H9 (cell line): Measurements from ENCODE around the gene CCNYL1. TPM values are rescaled to one million over a fixed set of nuclear protein-coding genes. Genes with fewer than 3 reads are reported as not detected.

ENCODE experiments used
- DNase-seq: peaks from one replicate; pipeline ENCODE4 v3.0.0-alpha.2; 2017
- H2AFZ ChIP-seq: one replicate; pipeline ENCODE4 v1.6.1; 2013; ENCODE audit warnings: mild to moderate bottlenecking, low read length, control low read depth, moderate library complexity
- H2AK5ac ChIP-seq: 2 replicates; pipeline ENCODE4 v1.6.1; 2013; ENCODE audit warnings: low read length, control low read depth, mixed read lengths; ENCODE audit not compliant: insufficient read length
- H2BK120ac ChIP-seq: one replicate; pipeline ENCODE4 v1.6.1; 2013; ENCODE audit warnings: low read depth, mild to moderate bottlenecking, low read length, control low read depth, inconsistent platforms; ENCODE audit not compliant: poor library complexity, severe bottlenecking
- H2BK12ac ChIP-seq: 2 replicates; pipeline ENCODE4 v1.6.1; 2013; ENCODE audit warnings: low read length, control low read depth, mixed read lengths, low read depth; ENCODE audit not compliant: insufficient read length
- H2BK15ac ChIP-seq: 2 replicates; pipeline ENCODE4 v1.6.1; 2013; ENCODE audit warnings: low read depth, low read length, control low read depth
- H2BK20ac ChIP-seq: one replicate; pipeline ENCODE4 v1.6.1; 2013; ENCODE audit warnings: low read depth, mild to moderate bottlenecking, low read length, control low read depth, inconsistent platforms; ENCODE audit not compliant: poor library complexity, severe bottlenecking
- H2BK5ac ChIP-seq: 2 replicates; pipeline ENCODE4 v1.6.1; 2013; ENCODE audit warnings: low read length, control low read depth, mixed read lengths; ENCODE audit not compliant: insufficient read length
- H3K14ac ChIP-seq: 2 replicates; pipeline ENCODE4 v1.6.1; 2013; ENCODE audit warnings: low read length, control low read depth; ENCODE audit not compliant: insufficient read depth
- H3K18ac ChIP-seq: 2 replicates; pipeline ENCODE4 v1.6.1; 2013; ENCODE audit warnings: low read depth, mild to moderate bottlenecking, mixed read lengths, low read length, control low read depth; ENCODE audit not compliant: insufficient read length
- H3K23ac ChIP-seq: 2 replicates; pipeline ENCODE4 v1.6.1; 2013; ENCODE audit warnings: low read length, control low read depth, mixed read lengths, low read depth; ENCODE audit not compliant: insufficient read length
- H3K23me2 ChIP-seq: 2 replicates; pipeline ENCODE4 v1.6.1; 2013; ENCODE audit warnings: low read depth, mild to moderate bottlenecking, mixed read lengths, low read length, control low read depth; ENCODE audit not compliant: insufficient read length, poor library complexity, severe bottlenecking
- H3K27ac ChIP-seq: 2 replicates; pipeline ENCODE4 v1.5.1; 2013; ENCODE audit warnings: low read length, control low read depth, mixed read lengths, low read depth; ENCODE audit not compliant: insufficient read length
- H3K27me3 ChIP-seq: 2 replicates; pipeline ENCODE4 v1.6.1; 2013; ENCODE audit warnings: low read length, control low read depth, inconsistent platforms; ENCODE audit not compliant: insufficient read depth
- H3K4ac ChIP-seq: 2 replicates; pipeline ENCODE4 v1.6.1; 2013; ENCODE audit warnings: low read depth, mild to moderate bottlenecking, control low read depth, inconsistent platforms, low read length, moderate library complexity
- H3K4me1 ChIP-seq: 2 replicates; pipeline ENCODE4 v1.6.1; 2013; ENCODE audit warnings: low read length, control low read depth, inconsistent platforms; ENCODE audit not compliant: insufficient read depth
- H3K4me2 ChIP-seq: 2 replicates; pipeline ENCODE4 v1.6.1; 2013; ENCODE audit warnings: low read length, control low read depth, mixed read lengths; ENCODE audit not compliant: insufficient read length, insufficient read depth
- H3K56ac ChIP-seq: 2 replicates; pipeline ENCODE4 v1.6.1; 2013; ENCODE audit warnings: low read depth, mild to moderate bottlenecking, mixed read lengths, low read length, control low read depth; ENCODE audit not compliant: insufficient read length
- H3K79me1 ChIP-seq: 2 replicates; pipeline ENCODE4 v1.6.1; 2013; ENCODE audit warnings: low read depth, mild to moderate bottlenecking, moderate library complexity, low read length, control low read depth, inconsistent platforms; ENCODE audit not compliant: insufficient read depth, poor library complexity, severe bottlenecking
- H3K79me2 ChIP-seq: 2 replicates; pipeline ENCODE4 v1.6.1; 2013; ENCODE audit warnings: low read length, control low read depth, inconsistent platforms; ENCODE audit not compliant: insufficient read depth
- H3K9ac ChIP-seq: 2 replicates; pipeline ENCODE4 v1.6.1; 2013; ENCODE audit warnings: low read length, control low read depth, mixed read lengths; ENCODE audit not compliant: insufficient read length; ENCODE audit errors: extremely low read depth
- H3K9me3 ChIP-seq: one replicate; pipeline ENCODE4 v1.6.1; 2013; ENCODE audit warnings: low read depth, low read length, inconsistent platforms; ENCODE audit not compliant: control insufficient read depth
- H3T11ph ChIP-seq: one replicate; pipeline ENCODE4 v1.6.1; 2013; ENCODE audit warnings: mild to moderate bottlenecking, low read length, control low read depth, inconsistent platforms
- H4K20me1 ChIP-seq: one replicate; pipeline ENCODE4 v1.6.1; 2013; ENCODE audit not compliant: control insufficient read depth, insufficient read length, insufficient read depth
- H4K5ac ChIP-seq: 2 replicates; pipeline ENCODE4 v1.6.1; 2013; ENCODE audit warnings: low read depth, mild to moderate bottlenecking, mixed read lengths, low read length, control low read depth; ENCODE audit not compliant: insufficient read length
- H4K8ac ChIP-seq: replicated peaks from 2 replicates; pipeline ENCODE4 v1.6.1; 2013; ENCODE audit warnings: low read length, control low read depth, mixed read lengths, low read depth; ENCODE audit not compliant: insufficient read length
- H4K91ac ChIP-seq: 2 replicates; pipeline ENCODE4 v1.6.1; 2013; ENCODE audit warnings: low read depth, mild to moderate bottlenecking, moderate library complexity, mixed read lengths, low read length, control low read depth; ENCODE audit not compliant: insufficient read length
- H3K27ac Mint-ChIP-seq, 3 experiments: 2 replicates in 2 of 3; 3 replicates in 1 of 3; pipeline ENCODE4 v1.8.0; 2020 to 2021; ENCODE audit warnings: mixed read lengths in 3 of 3, mild to moderate bottlenecking in 1 of 3, moderate library complexity in 1 of 3
- H3K27me3 Mint-ChIP-seq: 2 replicates; pipeline ENCODE4 v1.8.0; 2021; ENCODE audit warnings: low read depth, mild to moderate bottlenecking, moderate library complexity, mixed read lengths
- H3K36me3 Mint-ChIP-seq, 3 experiments: 2 replicates in 2 of 3; 3 replicates in 1 of 3; pipeline ENCODE4 v1.8.0; 2020 to 2021; ENCODE audit warnings: low read depth in 3 of 3, mixed read lengths in 3 of 3; ENCODE audit not compliant: insufficient read depth in 1 of 3
- H3K4me1 Mint-ChIP-seq, 2 experiments: 2 replicates each; pipeline ENCODE4 v1.8.0; 2020; ENCODE audit warnings: mixed read lengths in 2 of 2
- H3K4me3 Mint-ChIP-seq, 2 experiments: 2 replicates in 1 of 2; 3 replicates in 1 of 2; pipeline ENCODE4 v1.8.0; 2020 to 2021; ENCODE audit warnings: mild to moderate bottlenecking in 2 of 2, mixed read lengths in 2 of 2, moderate library complexity in 1 of 2
- H3K9me3 Mint-ChIP-seq, 2 experiments: 2 replicates in 1 of 2; 3 replicates in 1 of 2; pipeline ENCODE4 v1.8.0; 2020; ENCODE audit warnings: mild to moderate bottlenecking in 2 of 2, mixed read lengths in 2 of 2, moderate library complexity in 1 of 2
- CTCF ChIP-seq: fragments of 200-600 bp; sonication (generic); conservative IDR thresholded peaks from 3 replicates; pipeline ENCODE4 v1.8.0; 2021; ENCODE audit warnings: antibody characterized with exemption, mild to moderate bottlenecking
- WGBS: extraction: QIAGEN DNeasy Blood & Tissue Kit; methylation state at CpG from one replicate; pipeline ENCODE4 v1.1.7; 2013; ENCODE audit warnings: missing lambda C conversion rate, low lambda C conversion rate, mixed read lengths; ENCODE audit not compliant: insufficient read length; ENCODE audit errors: extremely low coverage; 5-methylcytosine and 5-hydroxymethylcytosine counted together
- total RNA-seq: library from RNA; stranded (reverse); gene quantifications from 2 replicates; pipeline ENCODE4 v1.2.1, GENCODE V29; 2021

The CCNYL1 gene
- total RNA-seq, 1 experiment from 2014 or later: 27.0 TPM

GRCh38 chr2:207724113-207724512, 12.7 kb downstream of the CCNYL1 start:
- H3K27ac ChIP-seq: no peak overlapping the region
- no peak overlapping the region for H4K5ac ChIP-seq
- no peak overlapping the region for H2AFZ ChIP-seq
- peaks cover 13 to 21% of the 10 kb centered on the region in 2 experiments for H3K4me1 Mint-ChIP-seq
- no peak overlapping the region for H3K18ac ChIP-seq
- no peak overlapping the region for H2AK5ac ChIP-seq
- no peak overlapping the region for H3T11ph ChIP-seq
- H3K36me3 Mint-ChIP-seq: peaks cover 4 to 14% (median 5%) of the 10 kb centered on the region in 3 experiments; a peak in 5 of 7 replicates
- H3K79me1 ChIP-seq: peaks cover 4% of the 10 kb centered on the region
- DNase-seq: no peak
- H4K8ac ChIP-seq: no peak overlapping the region
- no CpG with 5 or more reads among the region's 3 CpGs for WGBS
- no peak overlapping the region for H3K9ac ChIP-seq
- no peaks in the 10 kb centered on the region for H3K27me3 ChIP-seq
- no peaks in the 10 kb centered on the region for H3K23me2 ChIP-seq
- H3K4me3 Mint-ChIP-seq: no peak overlapping the region
- H3K9me3 ChIP-seq: no peaks in the 10 kb centered on the region
- no peak overlapping the region for H3K23ac ChIP-seq
- no peak for TF ChIP-seq CTCF
- H3K14ac ChIP-seq: no peak overlapping the region
- H3K4me2 ChIP-seq: no peak overlapping the region
- peaks cover 2% of the 10 kb centered on the region for H3K27me3 Mint-ChIP-seq
- no peak overlapping the region for H3K4ac ChIP-seq
- H2BK15ac ChIP-seq: no peak overlapping the region
- no peak overlapping the region for H2BK120ac ChIP-seq
- H3K9me3 Mint-ChIP-seq: no peaks in the 10 kb centered on the region
- no peak overlapping the region for H2BK5ac ChIP-seq
- H3K56ac ChIP-seq: no peak overlapping the region
- H3K4me1 ChIP-seq: no peaks in the 10 kb centered on the region
- H4K91ac ChIP-seq: no peak overlapping the region
- H4K20me1 ChIP-seq: no peaks in the 10 kb centered on the region
- no peak overlapping the region for H2BK20ac ChIP-seq
- H3K27ac Mint-ChIP-seq: peak overlapping the region in 1 of 3 experiments; percentile 66; a peak in 2 of 7 replicates
- H2BK12ac ChIP-seq: no peak overlapping the region
- no peaks in the 10 kb centered on the region; the same call in 1 of the 2 replicates for H3K79me2 ChIP-seq
